OCI-LY3 (cell line): ENCODE measurements around the gene LRP11.
"Not testable (repeated sequence)": the region's sequence is repeated elsewhere in the genome, so short reads cannot be mapped to it uniquely, and the experiment has no call there.

Experiments
- CTCF ChIP-seq: fragments of 200-600, 300-600 bp; sonication (generic); IDR thresholded peaks from 2 replicates; pipeline ENCODE4 v1.5.1; 2014; ENCODE audit warnings: antibody characterized with exemption, low read length, low read depth
- EZH2phosphoT487 ChIP-seq: fragments of 200-600 bp; shearing (Covaris generic); IDR thresholded peaks from 2 replicates; pipeline ENCODE4 v1.6.1; 2018; ENCODE audit warnings: antibody characterized with exemption, mixed run types, low read depth

GRCh38 chr6:149891864-149892263 is 27.7 kb upstream of the LRP11 start:
- not testable (repeated sequence) for TF ChIP-seq CTCF, EZH2phosphoT487
